HCT116 (cell line): Measurements from ENCODE around the gene PRKCD. TPM values are rescaled to one million over a fixed set of nuclear protein-coding genes. Genes with fewer than 3 reads are reported as not detected.

ENCODE experiments used
- ATAC-seq: fragments of 200-7000 bp; cut with Tn5 transposase; 2 replicates; pipeline ENCODE4 v1.9.1; 2020; ENCODE audit warnings: mild to moderate bottlenecking, moderate library complexity
- BruUV-seq: library from RNA; stranded (reverse); fragments of 400-500 nt; replicated peaks from 2 replicates; lab custom pipeline; 2021; lab: Mats Ljungman, UMichigan
- CTCF ChIA-PET: fragments of 300-600 bp; sonication (Branson Sonifier 250); formaldehyde crosslinking; loops from one replicate; lab custom pipeline; 2021; ENCODE audit warnings: antibody characterized with exemption; lab: Charles Lee
- POLR2A ChIA-PET: fragments of 300-600, 350-600 bp; sonication (Branson Sonifier 250); formaldehyde crosslinking; loops from one replicate; lab custom pipeline; 2021; ENCODE audit warnings: antibody characterized with exemption; lab: Charles Lee
- RAD21 ChIA-PET, 2 experiments: fragments of 300-600 bp; sonication (Branson Sonifier 250); formaldehyde crosslinking; loops; one replicate each; lab custom pipeline; 2023; ENCODE audit warnings: low total read pairs in 2 of 2; ENCODE audit not compliant: uncharacterized antibody in 2 of 2, unreplicated experiment in 2 of 2, low non-redundant PET in 1 of 2; lab: Charles Lee
- DNase-seq: peaks from one replicate; pipeline ENCODE4 v3.0.0-alpha.2; 2010; ENCODE audit warnings: low read depth, low spot score
- H2AFZ ChIP-seq: fragments of 200-600 bp; shearing (Covaris generic), sonication (generic); 2 replicates; pipeline ENCODE4 v1.6.1; 2017; ENCODE audit warnings: low read depth, mixed run types, mixed read lengths, antibody characterized with exemption, low read length; ENCODE audit not compliant: poor library complexity, severe bottlenecking
- H3K27ac ChIP-seq: 2 replicates; pipeline ENCODE4 v1.5.1; 2012; ENCODE audit warnings: low read depth, low read length
- H3K27me3 ChIP-seq: fragments of 200-600 bp; sonication (generic); 2 replicates; pipeline ENCODE4 v1.6.1; 2016; ENCODE audit warnings: mixed run types, low read length, mixed read lengths; ENCODE audit not compliant: insufficient read depth
- H3K36me3 ChIP-seq, 2 experiments: fragments of 200-500 bp in 1 of 2; fragments of 200-600 bp in 1 of 2; sonication (Bioruptor generic) in 1 of 2; sonication (generic) in 1 of 2; 2 replicates each; pipeline versions ENCODE4 v1.5.1 to v1.6.1; 2014 to 2016; ENCODE audit warnings: low read length in 2 of 2, inconsistent platforms in 1 of 2, mixed read lengths in 1 of 2, mixed run types in 1 of 2; ENCODE audit not compliant: insufficient read depth in 2 of 2, control insufficient read depth in 1 of 2
- H3K4me1 ChIP-seq, 2 experiments: fragments of 200-600 bp in 1 of 2; sonication (generic) in 1 of 2; 2 replicates each; pipeline versions ENCODE4 v1.5.1 to v1.6.1; 2012 to 2017; ENCODE audit warnings: low read length in 2 of 2, inconsistent platforms in 1 of 2, mild to moderate bottlenecking in 1 of 2, mixed read lengths in 1 of 2, mixed run types in 1 of 2, moderate library complexity in 1 of 2; ENCODE audit not compliant: insufficient read depth in 2 of 2, control insufficient read depth in 1 of 2
- H3K4me2 ChIP-seq: fragments of 200-600 bp; sonication (generic); 2 replicates; pipeline ENCODE4 v1.6.1; 2017; ENCODE audit warnings: mixed run types, low read length, mixed read lengths
- H3K4me3 ChIP-seq, 2 experiments: fragments of 200-600 bp in 1 of 2; sonication (generic) in 1 of 2; replicated peaks in 1 of 2; 2 replicates each; pipeline ENCODE4 v1.5.1; 2011 to 2016; ENCODE audit warnings: low read length in 2 of 2, control low read depth in 1 of 2, low read depth in 1 of 2, mild to moderate bottlenecking in 1 of 2, mixed read lengths in 1 of 2, mixed run types in 1 of 2
- H3K79me2 ChIP-seq: fragments of 200-600 bp; sonication (generic); 2 replicates; pipeline ENCODE4 v1.6.1; 2017; ENCODE audit warnings: mild to moderate bottlenecking, mixed run types, low read length, moderate library complexity, mixed read lengths; ENCODE audit not compliant: insufficient read depth
- H3K9ac ChIP-seq: fragments of 200-600 bp; sonication (generic); 2 replicates; pipeline ENCODE4 v1.6.1; 2016; ENCODE audit warnings: low read length, mixed read lengths
- H3K9me2 ChIP-seq: fragments of 200-600 bp; sonication (generic), shearing (Covaris generic); 2 replicates; pipeline ENCODE4 v1.6.1; 2017; ENCODE audit warnings: mixed run types, mild to moderate bottlenecking, moderate library complexity; ENCODE audit not compliant: insufficient read depth
- H3K9me3 ChIP-seq, 2 experiments: fragments of 200-500 bp in 1 of 2; fragments of 200-600 bp in 1 of 2; sonication (Bioruptor generic) in 1 of 2; sonication (generic) in 1 of 2; 2 replicates each; pipeline ENCODE4 v1.6.1; 2014 to 2017; ENCODE audit warnings: low read length in 2 of 2, mixed read lengths in 2 of 2, inconsistent platforms in 1 of 2, low read depth in 1 of 2, mild to moderate bottlenecking in 1 of 2, mixed run types in 1 of 2, moderate library complexity in 1 of 2; ENCODE audit not compliant: control insufficient read depth in 1 of 2, insufficient read depth in 1 of 2
- H4K20me1 ChIP-seq: fragments of 200-600 bp; sonication (generic), shearing (Covaris generic); 2 replicates; pipeline ENCODE4 v1.6.1; 2017; ENCODE audit warnings: mixed run types, mild to moderate bottlenecking, moderate library complexity; ENCODE audit not compliant: insufficient read depth
- CBX3 ChIP-seq: IDR thresholded peaks from 2 replicates; pipeline ENCODE4 v1.6.1; 2012; ENCODE audit warnings: low read depth
- EGR1 ChIP-seq: IDR thresholded peaks from 2 replicates; pipeline ENCODE4 v1.6.1; 2012; ENCODE audit warnings: low read depth
- ELF1 ChIP-seq: IDR thresholded peaks from 2 replicates; pipeline ENCODE4 v1.6.1; 2012; ENCODE audit warnings: low read depth, borderline replicate concordance
- EZH2phosphoT487 ChIP-seq: fragments of 200-600 bp; IDR thresholded peaks from 2 replicates; pipeline ENCODE4 v1.6.1; 2018; ENCODE audit warnings: antibody characterized with exemption, borderline replicate concordance
- FOSL1 ChIP-seq: IDR thresholded peaks from 2 replicates; pipeline ENCODE4 v1.6.1; 2012; ENCODE audit warnings: low read depth
- JUND ChIP-seq: IDR thresholded peaks from 2 replicates; pipeline ENCODE4 v1.6.1; 2012
- POLR2A ChIP-seq: IDR thresholded peaks from 2 replicates; pipeline ENCODE4 v1.7.0; 2011; ENCODE audit warnings: borderline replicate concordance; ENCODE audit not compliant: insufficient read depth, insufficient read length; ENCODE audit errors: extremely low read depth
- POLR2AphosphoS5 ChIP-seq: IDR thresholded peaks from 2 replicates; pipeline ENCODE4 v1.6.1; 2011; ENCODE audit warnings: mild to moderate bottlenecking, low read depth, low read length, moderate library complexity
- RAD21 ChIP-seq: IDR thresholded peaks from 2 replicates; pipeline ENCODE4 v1.6.1; 2012; ENCODE audit warnings: low read depth, mild to moderate bottlenecking
- SP1 ChIP-seq: IDR thresholded peaks from 2 replicates; pipeline ENCODE4 v1.6.1; 2012; ENCODE audit warnings: low read depth
- TCF7L2 ChIP-seq: IDR thresholded peaks from 2 replicates; pipeline ENCODE4 v1.7.0; 2011; ENCODE audit warnings: borderline replicate concordance, inconsistent platforms; ENCODE audit not compliant: insufficient read depth, insufficient read length; ENCODE audit errors: extremely low read depth
- ZFX ChIP-seq: fragments of 450-650 bp; IDR thresholded peaks from 2 replicates; pipeline ENCODE4 v1.6.1; 2017
- ZNF274 ChIP-seq: fragments of 200-500 bp; sonication (Bioruptor generic); IDR thresholded peaks from 2 replicates; pipeline ENCODE4 v1.6.1; 2014; ENCODE audit warnings: mild to moderate bottlenecking, low read depth, low read length, inconsistent platforms
- intact Hi-C: fragments of 100-400 bp; cut with micrococcal nuclease; formaldehyde crosslinking; loops from 2 replicates; pipeline ENCODE4 v1.10.0; 2022
- total RNA-seq: library from RNA; stranded (reverse); gene quantifications from one replicate; pipeline ENCODE4 v1.2.1, GENCODE V29; 2021; ENCODE audit not compliant: unreplicated experiment
- TF ChIP-seq, protein P1 (sequence below): IDR thresholded peaks from 2 replicates; pipeline ENCODE4 v1.6.1; 2012
- TF ChIP-seq, protein P2 (sequence below): IDR thresholded peaks from 2 replicates; pipeline ENCODE4 v1.6.1; 2012
- TF ChIP-seq, protein P3 (sequence below), 3 experiments: fragments of 200-600 bp in 1 of 3; sonication (generic) in 1 of 3; IDR thresholded peaks in 2 of 3; conservative IDR thresholded peaks in 1 of 3; 2 replicates each; pipeline ENCODE4 v1.5.1; 2012 to 2017; ENCODE audit warnings: low read depth in 2 of 3, low read length in 2 of 3, antibody characterized with exemption in 1 of 3, borderline replicate concordance in 1 of 3, control low read depth in 1 of 3, mild to moderate bottlenecking in 1 of 3, mixed read lengths in 1 of 3, mixed run types in 1 of 3, moderate library complexity in 1 of 3; ENCODE audit not compliant: insufficient read depth in 1 of 3
- TF ChIP-seq, protein P4 (sequence below): IDR thresholded peaks from 2 replicates; pipeline ENCODE4 v1.6.1; 2011; ENCODE audit warnings: mild to moderate bottlenecking, low read length, moderate library complexity; ENCODE audit not compliant: insufficient replicate concordance; ENCODE audit errors: extremely low read depth
- TF ChIP-seq, protein P5 (sequence below): IDR thresholded peaks from 2 replicates; pipeline ENCODE4 v1.6.1; 2012; ENCODE audit warnings: low read depth

PRKCD gene
- total RNA-seq, 1 experiment from 2014 or later: 34.4 TPM

DNA sequence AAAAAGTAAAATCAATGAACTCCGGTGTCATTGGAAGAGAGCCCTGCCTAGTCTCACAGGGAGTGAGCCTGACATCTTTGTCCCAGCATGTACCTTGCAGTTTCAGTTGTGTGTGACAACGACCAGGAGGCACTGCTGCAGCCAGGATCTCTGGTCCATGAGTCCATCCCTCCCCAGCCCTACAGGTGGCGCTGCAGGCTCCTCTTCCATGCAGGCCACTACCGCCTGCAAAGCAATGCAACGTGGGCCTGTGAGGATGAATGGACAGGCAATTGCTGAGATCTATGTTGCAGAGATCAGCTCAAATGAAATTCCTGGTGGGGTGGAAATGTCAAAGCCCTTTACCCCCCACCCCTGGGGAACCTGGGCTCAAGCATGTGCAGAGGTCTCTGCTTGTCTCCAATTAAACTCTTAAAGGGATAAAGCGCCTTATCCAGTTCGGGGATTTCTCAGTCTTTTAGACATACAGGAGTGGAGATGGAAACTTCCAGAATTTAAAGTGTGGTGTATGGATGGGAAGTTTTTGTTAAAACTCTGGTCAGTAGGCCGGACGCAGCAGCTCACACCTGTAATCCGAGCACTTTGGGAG lies 59.0 kb downstream of the PRKCD start:
- peaks cover 1 to 21% of the 10 kb centered on the region in 2 experiments; a peak in 1 of 4 replicates for H3K36me3 ChIP-seq
- intact Hi-C loops: loop anchor here (1.0 to 5.0 kb wide), 2 partner anchors 130 to 492 kb away; no protein-coding TSS in a partner anchor
- no peaks in the 10 kb centered on the region for H3K9me3 ChIP-seq
- TF ChIP-seq, protein P1, sequence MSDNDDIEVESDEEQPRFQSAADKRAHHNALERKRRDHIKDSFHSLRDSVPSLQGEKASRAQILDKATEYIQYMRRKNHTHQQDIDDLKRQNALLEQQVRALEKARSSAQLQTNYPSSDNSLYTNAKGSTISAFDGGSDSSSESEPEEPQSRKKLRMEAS: peak; percentile 52; the same call in 1 of the 2 replicates
- TF ChIP-seq, protein P2, sequence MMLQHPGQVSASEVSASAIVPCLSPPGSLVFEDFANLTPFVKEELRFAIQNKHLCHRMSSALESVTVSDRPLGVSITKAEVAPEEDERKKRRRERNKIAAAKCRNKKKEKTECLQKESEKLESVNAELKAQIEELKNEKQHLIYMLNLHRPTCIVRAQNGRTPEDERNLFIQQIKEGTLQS: no peak
- TF ChIP-seq ZNF274: no peak
- TF ChIP-seq CBX3: 0 out of 2 replicates have a peak, but pooled peaks have one; percentile 36
- TF ChIP-seq, protein P3, sequence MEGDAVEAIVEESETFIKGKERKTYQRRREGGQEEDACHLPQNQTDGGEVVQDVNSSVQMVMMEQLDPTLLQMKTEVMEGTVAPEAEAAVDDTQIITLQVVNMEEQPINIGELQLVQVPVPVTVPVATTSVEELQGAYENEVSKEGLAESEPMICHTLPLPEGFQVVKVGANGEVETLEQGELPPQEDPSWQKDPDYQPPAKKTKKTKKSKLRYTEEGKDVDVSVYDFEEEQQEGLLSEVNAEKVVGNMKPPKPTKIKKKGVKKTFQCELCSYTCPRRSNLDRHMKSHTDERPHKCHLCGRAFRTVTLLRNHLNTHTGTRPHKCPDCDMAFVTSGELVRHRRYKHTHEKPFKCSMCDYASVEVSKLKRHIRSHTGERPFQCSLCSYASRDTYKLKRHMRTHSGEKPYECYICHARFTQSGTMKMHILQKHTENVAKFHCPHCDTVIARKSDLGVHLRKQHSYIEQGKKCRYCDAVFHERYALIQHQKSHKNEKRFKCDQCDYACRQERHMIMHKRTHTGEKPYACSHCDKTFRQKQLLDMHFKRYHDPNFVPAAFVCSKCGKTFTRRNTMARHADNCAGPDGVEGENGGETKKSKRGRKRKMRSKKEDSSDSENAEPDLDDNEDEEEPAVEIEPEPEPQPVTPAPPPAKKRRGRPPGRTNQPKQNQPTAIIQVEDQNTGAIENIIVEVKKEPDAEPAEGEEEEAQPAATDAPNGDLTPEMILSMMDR (IDR thresholded peaks at IDR 0.05 in 2 of 3, conservative IDR thresholded peaks at IDR 0.05 in 1 of 3; ENCODE audit: borderline replicate concordance in 1 of 3, insufficient read depth in 1 of 3, low read depth in 2 of 3, low read length in 2 of 3): peak; percentile 93 to 97 (median 94)
- TF ChIP-seq, protein P4, sequence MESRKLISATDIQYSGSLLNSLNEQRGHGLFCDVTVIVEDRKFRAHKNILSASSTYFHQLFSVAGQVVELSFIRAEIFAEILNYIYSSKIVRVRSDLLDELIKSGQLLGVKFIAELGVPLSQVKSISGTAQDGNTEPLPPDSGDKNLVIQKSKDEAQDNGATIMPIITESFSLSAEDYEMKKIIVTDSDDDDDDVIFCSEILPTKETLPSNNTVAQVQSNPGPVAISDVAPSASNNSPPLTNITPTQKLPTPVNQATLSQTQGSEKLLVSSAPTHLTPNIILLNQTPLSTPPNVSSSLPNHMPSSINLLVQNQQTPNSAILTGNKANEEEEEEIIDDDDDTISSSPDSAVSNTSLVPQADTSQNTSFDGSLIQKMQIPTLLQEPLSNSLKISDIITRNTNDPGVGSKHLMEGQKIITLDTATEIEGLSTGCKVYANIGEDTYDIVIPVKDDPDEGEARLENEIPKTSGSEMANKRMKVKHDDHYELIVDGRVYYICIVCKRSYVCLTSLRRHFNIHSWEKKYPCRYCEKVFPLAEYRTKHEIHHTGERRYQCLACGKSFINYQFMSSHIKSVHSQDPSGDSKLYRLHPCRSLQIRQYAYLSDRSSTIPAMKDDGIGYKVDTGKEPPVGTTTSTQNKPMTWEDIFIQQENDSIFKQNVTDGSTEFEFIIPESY: no peak
- TF ChIP-seq SP1: no peak
- no peak for TF ChIP-seq TCF7L2
- no peak for TF ChIP-seq POLR2AphosphoS5
- no peak for TF ChIP-seq POLR2A
- TF ChIP-seq EGR1: no peak
- no peak for TF ChIP-seq ELF1
- no peak for TF ChIP-seq JUND
- TF ChIP-seq, protein P5, sequence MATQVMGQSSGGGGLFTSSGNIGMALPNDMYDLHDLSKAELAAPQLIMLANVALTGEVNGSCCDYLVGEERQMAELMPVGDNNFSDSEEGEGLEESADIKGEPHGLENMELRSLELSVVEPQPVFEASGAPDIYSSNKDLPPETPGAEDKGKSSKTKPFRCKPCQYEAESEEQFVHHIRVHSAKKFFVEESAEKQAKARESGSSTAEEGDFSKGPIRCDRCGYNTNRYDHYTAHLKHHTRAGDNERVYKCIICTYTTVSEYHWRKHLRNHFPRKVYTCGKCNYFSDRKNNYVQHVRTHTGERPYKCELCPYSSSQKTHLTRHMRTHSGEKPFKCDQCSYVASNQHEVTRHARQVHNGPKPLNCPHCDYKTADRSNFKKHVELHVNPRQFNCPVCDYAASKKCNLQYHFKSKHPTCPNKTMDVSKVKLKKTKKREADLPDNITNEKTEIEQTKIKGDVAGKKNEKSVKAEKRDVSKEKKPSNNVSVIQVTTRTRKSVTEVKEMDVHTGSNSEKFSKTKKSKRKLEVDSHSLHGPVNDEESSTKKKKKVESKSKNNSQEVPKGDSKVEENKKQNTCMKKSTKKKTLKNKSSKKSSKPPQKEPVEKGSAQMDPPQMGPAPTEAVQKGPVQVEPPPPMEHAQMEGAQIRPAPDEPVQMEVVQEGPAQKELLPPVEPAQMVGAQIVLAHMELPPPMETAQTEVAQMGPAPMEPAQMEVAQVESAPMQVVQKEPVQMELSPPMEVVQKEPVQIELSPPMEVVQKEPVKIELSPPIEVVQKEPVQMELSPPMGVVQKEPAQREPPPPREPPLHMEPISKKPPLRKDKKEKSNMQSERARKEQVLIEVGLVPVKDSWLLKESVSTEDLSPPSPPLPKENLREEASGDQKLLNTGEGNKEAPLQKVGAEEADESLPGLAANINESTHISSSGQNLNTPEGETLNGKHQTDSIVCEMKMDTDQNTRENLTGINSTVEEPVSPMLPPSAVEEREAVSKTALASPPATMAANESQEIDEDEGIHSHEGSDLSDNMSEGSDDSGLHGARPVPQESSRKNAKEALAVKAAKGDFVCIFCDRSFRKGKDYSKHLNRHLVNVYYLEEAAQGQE: no peak
- TF ChIP-seq RAD21: peak; percentile 90
- TF ChIP-seq EZH2phosphoT487: no peak
- no peak for TF ChIP-seq ZFX
- TF ChIP-seq FOSL1: no peak
- ChIA-PET CTCF (no interaction called here), RAD21 (interaction anchor here in 1 of 2 experiments (0.6 kb wide), 1 partner anchor 43 kb away, joined by 3 read pairs; no protein-coding TSS in a partner anchor), POLR2A (no interaction called here)
- peaks cover 4% of the 10 kb centered on the region; the same call in 1 of the 2 replicates for H3K79me2 ChIP-seq
- no TSS peak for BruUV-seq
- H4K20me1 ChIP-seq: no peaks in the 10 kb centered on the region
- H3K4me2 ChIP-seq: no peak overlapping the region
- peak; percentile 57 for DNase-seq
- no peak overlapping the region for H3K4me3 ChIP-seq
- no peak overlapping the region for H2AFZ ChIP-seq
- H3K27ac ChIP-seq: no peak overlapping the region
- peaks cover 0 to 4% of the 10 kb centered on the region in 2 experiments; a peak in 1 of 4 replicates for H3K4me1 ChIP-seq
- H3K9ac ChIP-seq: no peak overlapping the region
- ATAC-seq: peak; percentile 89
- no peaks in the 10 kb centered on the region for H3K27me3 ChIP-seq
- H3K9me2 ChIP-seq: no peaks in the 10 kb centered on the region
